ENCODE data around the gene NUP35.

The NUP35 gene

DNA sequence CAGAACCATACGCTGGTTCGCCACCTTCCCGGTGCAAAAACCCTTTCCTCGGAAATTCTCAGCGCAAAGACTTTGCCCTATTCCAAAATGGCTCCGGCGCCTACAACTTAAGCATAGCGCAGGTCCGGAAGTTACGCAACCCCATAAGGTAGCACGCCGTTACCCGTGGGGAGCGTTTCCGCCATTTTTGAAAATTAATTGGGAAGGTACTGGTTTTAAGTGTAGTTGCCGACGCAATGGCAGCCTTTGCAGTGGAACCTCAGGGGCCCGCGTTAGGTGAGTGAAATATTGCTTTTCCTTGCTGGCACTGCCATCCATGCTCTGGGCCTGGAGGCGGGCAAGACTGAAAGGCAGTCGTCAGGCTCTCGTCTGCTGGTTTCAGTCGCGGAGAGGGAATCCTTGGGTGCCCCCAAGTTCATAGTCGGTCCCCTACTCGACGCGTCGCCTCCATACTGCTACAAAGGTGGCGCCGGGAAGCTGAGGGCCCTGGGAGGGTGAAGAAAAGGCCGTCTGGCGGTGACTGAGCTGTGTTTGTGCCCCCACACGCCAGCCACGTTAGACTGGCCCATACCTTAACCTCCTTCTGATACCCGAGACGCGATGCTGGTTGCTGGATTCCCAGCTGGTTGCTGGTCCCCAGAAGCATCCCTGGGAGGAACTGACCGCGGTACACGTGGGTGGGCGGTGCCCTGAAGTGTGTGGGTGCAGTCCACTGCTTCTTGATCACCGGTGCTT is at the start of gene NUP35:
Gene NUP35, plus strand, starts transcription at position 222 of the 735 bp plus-strand sequence. Its CDS starts 15 bp downstream, at position 237.
- DNase-seq, result peak; percentile 79

GRCh38 chr2:183078163-183078463 is 46.1 kb upstream of the NUP35 start:
- DNase-seq, result no peak

GRCh38 chr2:183078464-183079138 is 45.6 kb upstream of the NUP35 start, which contains the start of gene DUSP19:
TSS of gene DUSP19 (plus strand) at chr2:183078747. CDS start at chr2:183078934, 187 bp downstream.
- DNase-seq, result peak; percentile 84

- no peak for DNase-seq
Observed at GRCh38 chr2:183079139-183079775, 45.0 kb upstream of the NUP35 start.

- DNase-seq, result no peak
Observed at GRCh38 chr2:183081911-183082310, 42.3 kb upstream of the NUP35 start.

DNA sequence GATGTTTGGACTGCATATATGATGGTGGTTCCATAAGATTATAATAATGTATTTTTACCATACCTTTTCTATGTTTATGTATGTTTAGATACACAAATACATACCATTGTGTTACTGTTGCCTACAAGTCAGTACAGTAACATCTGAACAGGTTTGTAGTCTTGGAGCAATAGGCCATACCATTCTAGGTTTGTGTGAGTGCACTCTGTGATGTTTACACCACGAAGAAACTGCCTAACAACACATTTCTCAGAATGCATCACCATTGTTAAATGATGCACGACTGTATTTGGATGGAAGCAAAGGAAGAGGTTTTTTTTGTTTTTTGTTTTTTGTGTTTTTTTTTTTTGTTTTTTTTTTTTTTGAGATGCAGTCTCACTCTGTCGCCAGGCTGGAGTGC is 36.2 kb upstream of the NUP35 start:
- no peak for DNase-seq

- DNase-seq, result no peak
Observed at GRCh38 chr2:183089192-183089851, 34.9 kb upstream of the NUP35 start.

- DNase-seq, result no peak
Observed at GRCh38 chr2:183091318-183091953, 32.8 kb upstream of the NUP35 start.

DNA sequence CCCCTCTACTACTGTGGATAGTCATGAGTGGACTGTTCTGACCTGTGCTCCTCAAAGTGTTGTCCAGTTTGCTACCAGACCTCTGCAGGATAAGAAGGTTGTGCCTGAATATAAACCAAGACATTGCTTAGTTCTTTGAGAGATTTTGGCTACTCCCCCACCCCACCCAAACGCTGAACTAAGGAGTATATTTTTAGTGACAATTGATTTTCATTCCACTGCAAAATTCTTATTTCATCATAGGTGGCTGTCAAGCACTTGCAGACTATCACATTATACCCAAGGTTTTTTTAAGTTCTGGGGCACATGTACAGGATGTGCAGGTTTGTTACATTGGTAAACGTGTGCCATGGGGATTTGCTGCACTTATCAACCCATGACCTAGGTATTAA is 32.3 kb upstream of the NUP35 start:
- no peak for DNase-seq

GRCh38 chr2:183093857-183094657 is 30.2 kb upstream of the NUP35 start:
- no peak for DNase-seq

GRCh38 chr2:183105402-183106134 is 18.7 kb upstream of the NUP35 start:
- DNase-seq, result no peak

GRCh38 chr2:183112577-183112976 is 11.7 kb upstream of the NUP35 start:
- DNase-seq, result no peak

- DNase-seq, result no peak
Observed at GRCh38 chr2:183113630-183114029, 10.6 kb upstream of the NUP35 start.

DNA sequence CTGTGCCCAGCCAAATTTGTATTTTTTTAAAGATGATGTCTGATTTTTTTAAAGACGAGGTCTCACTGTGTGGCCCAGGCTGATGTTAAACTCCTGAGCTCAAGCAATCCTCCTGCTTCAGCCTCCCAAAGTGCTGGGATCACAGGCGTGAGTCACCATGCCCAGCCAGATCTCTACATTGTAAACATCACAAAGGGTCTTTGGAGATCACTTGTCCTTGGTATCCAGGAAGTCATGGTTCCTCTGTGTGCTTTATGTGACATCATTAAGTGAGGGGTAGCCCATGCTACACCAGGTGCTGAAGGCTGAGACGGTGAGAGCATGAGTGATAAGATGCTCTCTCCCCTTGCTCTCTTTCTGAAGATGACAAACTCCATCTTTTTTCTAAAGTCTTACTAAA is 7.0 kb upstream of the NUP35 start:
- no peak for DNase-seq

DNA sequence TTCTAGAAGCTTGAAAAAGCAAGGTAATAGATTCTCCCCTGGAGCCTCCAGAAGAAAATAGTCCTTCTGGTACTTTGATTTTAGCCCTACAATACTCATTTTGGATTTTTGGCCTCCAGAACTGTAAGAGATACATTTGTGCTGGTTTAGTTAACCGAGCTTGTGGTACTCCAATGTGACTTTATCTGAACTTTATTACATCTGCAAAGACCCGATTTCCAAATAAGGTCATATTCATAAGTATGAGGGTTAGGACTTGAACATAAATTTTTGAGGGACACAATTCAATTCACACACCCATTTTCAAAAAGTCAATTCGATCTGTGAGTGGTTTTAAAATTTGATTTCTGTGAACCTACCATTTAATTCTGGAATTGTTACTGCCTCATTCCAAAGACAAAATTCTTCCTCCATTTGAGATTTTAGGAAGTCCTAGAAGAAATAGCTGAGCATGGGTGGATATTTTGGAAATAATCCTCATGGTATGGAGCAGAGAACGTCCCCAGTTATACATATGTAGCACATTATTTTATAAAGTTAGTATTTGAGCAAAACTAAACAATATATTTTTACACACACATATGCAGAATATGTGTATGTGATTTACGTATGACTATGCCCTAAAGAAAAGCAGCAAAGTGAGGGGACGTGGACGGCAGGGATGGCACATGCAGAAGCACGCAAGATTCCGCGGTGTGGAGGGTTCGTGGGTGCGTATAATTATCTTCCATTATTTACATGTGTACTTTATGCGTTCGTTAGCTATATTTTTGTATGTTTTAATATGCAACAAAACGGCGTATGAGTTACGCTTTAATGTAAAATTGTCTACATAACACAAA is 905 bp upstream of the NUP35 start:
- no peak for DNase-seq

DNA sequence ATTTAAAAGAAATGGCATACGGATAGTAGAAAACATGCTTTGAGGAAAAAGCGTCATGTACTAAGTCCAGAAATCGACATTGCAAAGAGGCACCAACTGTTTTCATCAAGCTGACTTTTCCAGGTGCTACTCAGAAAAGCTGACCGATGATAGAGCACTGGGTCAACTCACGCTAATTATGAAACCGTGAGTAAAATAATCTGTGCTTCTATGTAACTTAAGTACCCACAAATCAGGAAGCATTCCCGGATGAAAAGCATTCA is 353 bp upstream of the NUP35 start:
- no peak for DNase-seq

DNA sequence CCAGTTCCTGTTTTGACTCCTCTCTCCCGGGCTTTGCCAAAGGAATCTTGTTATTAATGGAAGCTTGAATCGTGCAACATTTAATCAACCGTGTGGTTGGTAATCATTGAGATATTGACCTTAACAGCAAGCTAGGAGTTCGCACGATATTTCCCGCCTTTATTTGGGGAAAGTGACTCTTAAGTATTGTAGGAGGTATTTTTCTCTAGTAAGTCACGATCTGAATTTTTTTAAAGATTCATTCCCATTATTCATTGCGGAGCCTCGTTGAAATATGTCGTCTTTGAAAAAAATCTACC is 663 bp downstream of the NUP35 start:
- DNase-seq, result no peak

GRCh38 chr2:183125659-183126341 is 1.6 kb downstream of the NUP35 start:
- no peak for DNase-seq

GRCh38 chr2:183126635-183127034 is 2.4 kb downstream of the NUP35 start:
- DNase-seq, result no peak

- DNase-seq, result no peak
Observed at GRCh38 chr2:183134016-183134415, 9.8 kb downstream of the NUP35 start.

Measured in CD4-positive, alpha-beta T cell treated with Interleukin-15 for 1 hour (primary cell).